ENCODE data around the gene NTN4. TPM values are rescaled to one million over a fixed set of nuclear protein-coding genes. Genes with fewer than 3 reads are reported as not detected.
"Not testable (repeated sequence)": the region's sequence is repeated elsewhere in the genome, so short reads cannot be mapped to it uniquely, and the experiment has no call there.

NTN4 gene
- polyA plus RNA-seq, 3 donors = 10.2 to 12.9 (median 11.1) TPM

DNA sequence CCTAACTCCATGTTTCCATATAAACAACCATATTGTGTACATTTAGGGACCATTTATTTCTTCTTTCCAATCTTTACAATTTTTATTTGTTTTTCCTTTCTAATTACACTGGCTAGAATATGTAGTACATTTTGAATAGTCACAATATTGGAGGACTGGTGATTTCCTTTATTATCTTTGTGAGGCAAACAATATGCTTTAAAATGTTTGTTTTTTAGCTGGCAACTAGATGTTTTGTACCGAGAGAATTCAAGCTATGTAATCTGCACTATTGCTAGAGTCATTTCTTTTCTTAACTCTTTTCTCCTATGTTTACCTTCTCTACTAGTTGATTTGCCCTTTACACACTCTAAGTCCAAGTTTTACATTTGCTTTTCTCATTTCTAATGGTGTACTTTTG is 13.3 kb upstream of the NTN4 start:
- H3K27ac ChIP-seq (ENCODE audit: low read depth, low read length) = no peak overlapping the region
- WGBS, 3 donors = 25 to 80% (median 69%) methylated on average over 1 of the region's 1 CpG

DNA sequence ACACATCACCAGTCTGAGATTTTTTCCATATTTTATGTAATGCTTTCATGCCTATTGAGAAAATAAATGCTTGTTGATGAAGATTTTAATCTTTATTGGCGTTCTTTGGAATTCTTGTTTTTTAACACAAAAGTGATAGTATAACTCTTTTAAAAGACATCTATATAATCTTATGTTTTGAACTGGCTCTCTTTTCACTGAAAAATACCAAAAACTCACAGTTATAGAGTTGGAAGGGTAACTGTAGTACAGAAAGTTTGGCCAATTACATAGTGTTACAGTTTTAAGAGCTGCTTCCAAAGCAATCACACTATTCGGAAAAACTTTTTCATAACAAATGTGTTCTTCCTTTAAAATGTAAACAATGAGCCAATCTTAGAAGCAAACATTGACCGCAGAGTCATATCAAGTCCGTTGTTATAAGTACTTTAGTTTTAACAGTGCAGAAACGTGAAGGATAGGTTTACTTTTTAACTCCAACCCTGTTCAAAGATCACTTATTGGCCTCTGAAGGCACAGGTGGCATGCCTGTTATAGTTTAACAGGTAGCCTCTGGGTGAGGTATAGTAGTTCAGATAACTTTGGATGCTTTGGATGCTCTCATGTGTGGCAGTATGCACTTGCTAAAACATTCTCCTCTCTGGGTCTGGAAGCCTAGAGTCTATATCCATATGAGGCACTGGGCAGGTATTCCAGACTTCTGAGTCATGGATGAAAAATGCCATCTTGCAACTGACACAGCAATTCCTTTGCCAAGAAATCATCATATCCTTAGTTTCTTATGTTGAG is 12.1 kb upstream of the NTN4 start:
- 24 to 61% (median 60%) methylated on average over 5 of the region's 5 CpGs for WGBS, 3 donors
- no peak overlapping the region for H3K27ac ChIP-seq (ENCODE audit: low read depth, low read length)

DNA sequence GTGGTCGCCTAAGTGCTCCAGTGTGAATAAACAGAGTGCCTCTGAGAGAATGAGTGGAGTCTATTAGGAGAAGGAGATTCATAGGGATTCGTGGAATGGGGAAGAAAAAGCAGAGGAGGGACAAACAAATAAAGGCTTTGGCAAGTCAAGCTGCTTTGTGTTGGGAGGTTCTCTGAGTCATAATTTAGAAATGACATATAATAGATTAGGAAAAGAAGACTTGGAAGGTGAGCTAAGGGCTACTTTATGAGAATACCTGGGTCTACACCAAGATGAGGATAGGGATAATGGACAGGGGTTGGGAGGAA is 6.4 kb upstream of the NTN4 start:
- no peak overlapping the region for H3K27ac ChIP-seq (ENCODE audit: low read depth, low read length)
- 73 to 81% (median 76%) methylated on average over 2 of the region's 2 CpGs for WGBS, 3 donors

DNA sequence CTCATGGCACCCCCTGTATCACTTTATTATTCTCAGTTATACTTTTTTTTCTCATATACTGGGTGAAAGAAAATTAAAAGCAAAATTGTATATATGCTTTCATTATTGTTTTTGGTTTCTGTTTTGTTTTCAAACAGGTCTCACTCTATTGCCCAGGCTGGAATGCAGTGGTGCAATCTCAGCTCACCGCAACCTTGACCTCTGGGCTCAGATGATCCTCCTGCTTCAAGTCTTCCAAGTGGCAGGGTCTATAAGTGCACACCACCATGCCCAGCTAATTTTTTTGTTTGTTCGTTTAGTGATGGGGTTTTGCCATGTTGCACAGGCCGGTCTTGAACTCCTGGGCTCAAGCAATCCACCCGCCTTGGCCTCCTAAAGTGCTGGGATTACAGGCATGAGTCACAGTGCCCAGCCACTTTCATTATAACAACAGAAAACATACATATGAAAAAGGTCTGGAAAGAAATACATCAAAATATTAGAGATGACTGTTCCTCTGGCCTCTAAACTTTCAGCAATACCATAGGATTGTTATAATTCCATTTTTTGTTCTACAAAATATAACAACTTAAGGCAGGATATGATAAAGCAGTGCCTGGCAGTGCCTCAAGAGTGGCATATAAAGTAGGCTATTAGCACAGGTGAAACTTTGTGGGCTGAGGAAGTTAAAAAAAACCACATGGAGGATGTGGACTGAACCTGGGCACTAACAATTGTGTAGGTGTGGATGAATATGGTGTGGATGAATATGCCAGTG is 5.8 kb upstream of the NTN4 start:
- no peak overlapping the region for H3K27ac ChIP-seq (ENCODE audit: low read depth, low read length)
- 74 to 92% (median 86%) methylated on average over 4 of the region's 4 CpGs for WGBS, 3 donors

DNA sequence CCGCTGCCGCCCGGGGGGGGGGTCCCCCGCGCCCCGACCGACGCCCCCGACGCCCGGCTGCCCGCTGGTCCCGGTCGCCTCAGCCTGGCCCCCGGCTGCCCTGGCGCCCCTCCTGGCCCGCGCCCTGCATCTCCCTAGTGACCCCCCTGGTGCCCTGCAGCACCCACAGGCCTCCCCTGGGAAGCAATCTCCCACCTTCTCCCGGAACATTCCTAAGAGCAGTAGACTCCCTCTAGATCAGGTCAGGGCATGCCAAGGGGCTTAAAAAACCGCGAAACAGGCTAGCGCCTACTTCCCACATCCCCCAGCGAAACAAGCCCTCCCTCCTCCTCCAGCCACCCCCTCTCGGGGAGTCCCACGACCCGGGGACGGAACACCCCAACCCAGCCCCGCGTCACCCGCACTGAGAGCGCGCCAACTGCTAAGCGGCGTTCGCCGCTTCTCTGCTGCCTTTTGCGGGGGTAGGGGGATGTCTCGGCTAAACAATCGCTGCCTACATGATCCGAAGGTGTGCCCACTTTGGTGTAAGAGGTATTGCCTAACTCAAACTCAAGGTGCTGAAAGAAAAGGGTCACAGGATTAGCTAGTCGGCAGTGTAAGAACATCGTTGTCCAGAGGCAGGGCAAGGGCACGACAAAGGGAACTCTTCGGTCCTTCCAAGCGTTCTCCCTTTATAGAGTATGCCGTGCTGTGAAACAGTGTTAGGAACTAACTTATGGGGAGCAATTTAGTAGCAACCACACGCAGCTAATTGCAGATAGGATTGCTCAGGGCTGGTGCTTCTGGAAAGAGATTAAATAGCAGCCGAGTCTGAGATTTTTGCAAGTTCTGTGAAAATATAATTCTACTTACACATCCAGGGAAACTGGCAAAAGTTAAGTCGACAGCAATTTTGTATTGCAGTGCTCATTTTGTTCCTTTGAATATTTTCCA is 619 bp upstream of the NTN4 start:
- no peak overlapping the region for H3K27ac ChIP-seq (ENCODE audit: low read depth, low read length)
- WGBS, 3 donors = 1 to 3% (median 2%) methylated on average over 35 to 48 of the region's 49 CpGs

DNA sequence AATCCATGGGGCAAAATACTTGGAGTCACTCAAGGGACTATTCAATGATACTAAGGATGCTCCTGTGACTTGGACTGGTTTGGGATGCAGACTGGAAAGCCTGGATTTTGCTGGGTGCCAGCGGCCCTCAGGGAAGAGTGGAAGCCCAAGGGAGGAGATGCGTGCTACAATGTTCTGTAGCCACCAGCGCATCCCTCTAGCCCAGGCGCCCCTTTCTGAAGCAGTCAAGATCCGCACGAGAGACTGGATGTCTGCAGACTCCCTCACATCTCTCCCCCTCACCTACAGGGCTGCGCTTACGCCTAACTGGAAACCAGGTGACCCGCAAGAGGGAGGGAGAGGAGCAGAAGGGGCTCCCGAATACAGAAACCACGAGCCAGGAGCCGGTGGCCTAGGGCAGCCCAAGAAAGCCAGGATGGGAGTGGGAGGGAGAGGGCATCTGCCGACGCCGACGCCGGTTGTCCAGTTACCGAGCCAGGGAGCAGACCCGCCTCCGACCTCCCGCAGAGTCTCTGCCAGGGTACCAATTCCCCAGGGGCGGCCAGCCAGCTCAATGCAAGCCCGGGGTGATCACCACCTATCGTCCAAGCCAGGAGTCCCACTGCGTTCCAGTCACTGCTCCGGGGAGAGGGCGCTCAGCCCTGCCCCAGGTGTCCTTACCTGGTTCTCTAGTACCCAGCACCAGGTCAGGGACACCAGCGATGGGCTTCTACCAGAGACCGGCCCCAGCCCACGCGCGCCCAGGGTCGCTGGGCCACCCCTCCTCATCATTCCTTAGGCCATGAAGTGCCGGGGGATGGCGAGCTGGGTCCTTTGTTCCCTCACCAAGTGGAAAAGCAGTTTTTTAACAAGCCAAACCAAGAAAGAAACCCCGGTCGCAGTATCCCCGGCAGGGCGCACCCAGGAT is 1.2 kb downstream of the NTN4 start:
- H3K27ac ChIP-seq (ENCODE audit: low read depth, low read length) = no peak overlapping the region
- WGBS, 3 donors = 6 to 11% (median 10%) methylated on average over 36 to 39 of the region's 39 CpGs

DNA sequence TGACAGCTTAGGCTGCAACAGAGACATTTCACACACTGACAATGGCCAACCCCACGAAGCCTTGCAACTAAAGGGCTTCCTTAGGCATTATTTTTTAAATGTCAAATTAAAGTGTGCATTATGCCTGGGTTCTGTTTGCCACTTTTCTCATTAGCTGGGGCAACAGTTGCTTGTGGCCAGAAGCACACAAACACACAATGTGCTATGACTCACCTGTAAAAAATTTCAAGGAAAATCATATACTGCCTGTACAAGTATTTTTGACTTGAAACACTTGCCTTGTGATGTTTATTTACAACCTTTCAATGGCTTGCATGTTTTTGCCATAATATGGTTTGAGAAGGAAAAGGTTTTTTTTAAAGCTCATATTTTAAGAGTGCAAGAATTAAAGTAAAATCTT is 1.9 kb downstream of the NTN4 start:
- H3K27ac ChIP-seq (ENCODE audit: low read depth, low read length) = no peak overlapping the region
- WGBS, 3 donors = 19 to 60% (median 50%) methylated on average over 1 of the region's 1 CpG

DNA sequence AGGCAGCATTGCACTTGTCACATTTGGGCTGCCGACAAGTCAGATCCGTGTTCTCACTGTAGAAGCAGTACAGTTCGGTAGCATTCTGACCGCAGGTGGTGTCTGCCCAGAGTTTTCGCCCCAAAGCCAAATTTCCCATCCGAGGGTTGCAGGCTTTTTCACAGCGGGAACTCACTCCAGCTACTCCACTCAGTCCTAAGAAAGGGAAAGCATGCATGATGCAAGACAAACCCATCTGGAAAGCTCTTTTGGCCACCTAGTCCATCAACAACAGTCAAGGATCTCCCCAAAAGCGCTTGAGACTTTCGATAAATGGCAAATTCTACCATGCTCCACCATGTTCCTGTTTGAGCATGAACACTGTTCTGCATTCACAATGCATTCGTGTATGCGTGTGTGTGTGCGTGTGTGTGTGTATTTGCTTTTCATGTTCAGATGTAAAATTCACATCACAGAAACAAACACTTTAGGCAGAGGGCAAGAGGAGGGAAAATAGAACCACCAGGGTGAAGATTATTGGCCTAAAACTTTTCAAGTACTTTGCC is 3.2 kb downstream of the NTN4 start:
- 85 to 89% (median 88%) methylated on average over 12 of the region's 12 CpGs for WGBS, 3 donors
- no peak overlapping the region for H3K27ac ChIP-seq (ENCODE audit: low read depth, low read length)

DNA sequence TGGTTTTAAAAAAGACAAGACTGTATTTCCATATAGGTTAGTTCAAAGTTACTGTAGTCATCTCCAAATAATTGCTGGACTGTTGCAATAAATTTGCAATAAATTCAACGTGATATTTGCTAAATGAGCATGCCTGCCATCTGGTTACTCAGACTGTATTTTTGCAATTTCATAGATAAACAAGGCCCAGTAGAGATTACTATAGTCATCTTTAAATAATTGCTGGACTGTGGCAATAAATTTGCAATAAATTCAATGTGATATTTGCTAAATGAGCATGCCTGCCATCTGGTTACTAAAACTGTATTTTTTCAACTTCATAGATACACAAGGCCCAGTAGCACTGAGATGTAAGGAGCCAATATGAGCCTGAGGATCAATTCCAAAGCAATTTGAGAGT is 5.6 kb downstream of the NTN4 start:
- no peak overlapping the region for H3K27ac ChIP-seq (ENCODE audit: low read depth, low read length)
- 25 to 76% (median 57%) methylated on average over 1 of the region's 1 CpG for WGBS, 3 donors

DNA sequence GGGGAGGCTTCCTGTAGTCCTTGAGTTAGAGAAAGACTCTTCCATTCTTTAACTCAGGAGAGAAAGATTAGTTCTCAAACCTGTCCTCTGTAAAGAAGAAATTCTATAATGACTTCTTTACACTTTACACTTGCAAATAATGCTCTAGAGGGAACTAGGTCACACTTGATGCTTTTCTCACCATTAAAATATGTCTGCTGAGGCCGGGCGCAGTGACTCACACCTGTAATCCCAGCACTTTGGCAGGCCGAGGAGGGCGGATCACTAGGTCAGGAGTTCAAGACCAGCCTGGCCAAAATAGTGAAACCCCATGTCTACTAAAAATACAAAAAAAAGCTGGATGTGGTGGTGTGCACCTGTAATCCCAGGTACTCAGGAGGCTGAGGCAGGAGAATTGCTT is 6.3 kb downstream of the NTN4 start:
- no peak overlapping the region for H3K27ac ChIP-seq (ENCODE audit: low read depth, low read length)
- WGBS, 3 donors = 64 to 88% (median 86%) methylated on average over 4 of the region's 4 CpGs

DNA sequence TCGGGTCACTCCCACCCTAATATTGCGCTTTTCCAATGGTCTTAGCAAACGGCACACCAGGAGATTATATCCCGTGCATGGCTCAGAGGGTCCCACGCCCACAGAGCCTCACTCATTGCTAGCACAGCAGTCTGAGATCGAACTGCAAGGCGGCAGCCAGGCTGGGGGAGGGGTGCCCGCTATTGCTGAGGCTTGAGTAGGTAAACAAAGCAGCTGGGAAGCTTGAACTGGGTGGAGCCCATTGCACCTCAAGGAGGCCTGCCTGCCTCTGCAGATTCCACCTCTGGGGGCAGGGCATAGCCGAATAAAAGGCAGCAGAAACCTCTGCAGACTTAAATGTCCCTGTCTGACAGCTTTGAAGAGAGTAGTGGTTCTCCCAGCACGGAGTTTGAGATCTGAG is 15.1 kb downstream of the NTN4 start:
- not testable (repeated sequence) for H3K27ac ChIP-seq (ENCODE audit: low read depth, low read length)
- WGBS, 3 donors = 84 to 97% (median 84%) methylated on average over 10 of the region's 10 CpGs

DNA sequence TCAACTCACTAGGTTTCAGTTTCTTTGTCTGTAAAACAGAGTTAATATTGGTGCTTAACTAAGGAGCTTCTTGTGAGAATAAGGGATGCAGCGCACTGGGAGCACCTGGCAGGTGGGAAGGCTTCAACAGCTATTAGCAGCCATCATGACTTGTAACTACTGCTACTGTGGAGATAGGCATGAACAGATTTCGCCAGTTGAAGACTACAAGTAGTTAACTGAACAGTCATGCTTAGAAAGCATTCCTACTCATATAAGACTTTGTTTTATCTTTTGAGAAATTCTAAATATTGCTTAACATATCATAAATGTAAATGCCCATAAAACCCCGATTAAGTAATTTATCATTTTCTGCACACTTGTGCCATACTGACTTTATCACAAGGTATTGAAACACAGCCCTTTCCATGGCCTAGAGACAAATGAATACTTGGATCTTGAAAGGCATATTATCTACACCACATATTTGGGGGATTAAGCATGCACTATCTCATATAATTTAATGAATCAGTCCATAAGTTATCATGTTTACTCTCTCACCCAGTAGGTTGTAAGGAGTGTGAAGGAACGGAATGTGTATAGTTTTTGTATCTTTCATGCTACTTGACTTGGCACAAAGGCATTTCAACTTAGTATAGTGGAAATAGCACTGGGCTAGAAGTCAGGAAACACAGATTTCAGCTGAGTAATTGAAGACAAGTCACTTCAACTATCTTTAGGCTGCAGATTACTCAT is 16.1 kb downstream of the NTN4 start:
- WGBS, 3 donors = 72 to 87% (median 84%) methylated on average over 4 of the region's 4 CpGs
- H3K27ac ChIP-seq (ENCODE audit: low read depth, low read length) = no peak overlapping the region

DNA sequence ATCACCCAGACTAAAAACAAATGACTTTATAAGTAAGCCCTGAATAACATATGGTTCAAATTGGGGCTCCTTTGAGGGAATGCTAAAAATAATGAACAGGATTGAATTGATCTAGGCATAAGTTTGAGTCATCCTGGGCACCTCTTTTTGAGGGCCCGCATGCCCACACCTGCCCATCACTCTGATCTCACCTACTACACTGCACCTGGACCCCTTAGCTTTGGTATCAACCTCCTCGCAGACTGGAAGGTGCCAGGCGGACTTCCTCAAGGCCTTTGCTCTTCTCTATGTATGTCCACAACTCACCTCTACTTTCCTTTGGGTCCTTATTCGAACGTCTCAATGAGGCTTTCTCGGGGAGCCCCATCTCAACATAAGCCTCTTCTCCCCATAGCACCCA is 17.2 kb downstream of the NTN4 start:
- WGBS, 3 donors = 93 to 97% (median 94%) methylated on average over 6 of the region's 6 CpGs
- no peak overlapping the region for H3K27ac ChIP-seq (ENCODE audit: low read depth, low read length)

DNA sequence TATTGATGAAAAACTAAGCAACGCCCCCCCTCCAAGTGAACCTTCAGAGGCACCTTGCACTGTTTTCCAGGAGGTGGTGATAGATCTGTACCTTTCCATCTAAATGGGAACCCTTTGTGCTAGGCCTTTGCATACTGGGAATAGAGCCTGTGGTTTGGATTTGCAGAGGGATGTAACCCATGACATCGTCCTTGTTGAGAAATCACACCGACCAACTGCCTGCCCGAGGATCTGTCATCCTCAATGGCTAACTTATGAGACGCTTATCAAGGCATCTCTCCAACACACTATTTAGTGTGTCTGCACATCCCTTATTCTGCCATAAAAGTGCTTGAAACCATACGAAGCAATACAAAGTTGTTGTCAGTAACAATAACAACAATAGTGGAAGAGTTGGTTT is 22.9 kb downstream of the NTN4 start:
- 79 to 92% (median 80%) methylated on average over 6 of the region's 6 CpGs for WGBS, 3 donors
- H3K27ac ChIP-seq (ENCODE audit: low read depth, low read length) = no peak overlapping the region

DNA sequence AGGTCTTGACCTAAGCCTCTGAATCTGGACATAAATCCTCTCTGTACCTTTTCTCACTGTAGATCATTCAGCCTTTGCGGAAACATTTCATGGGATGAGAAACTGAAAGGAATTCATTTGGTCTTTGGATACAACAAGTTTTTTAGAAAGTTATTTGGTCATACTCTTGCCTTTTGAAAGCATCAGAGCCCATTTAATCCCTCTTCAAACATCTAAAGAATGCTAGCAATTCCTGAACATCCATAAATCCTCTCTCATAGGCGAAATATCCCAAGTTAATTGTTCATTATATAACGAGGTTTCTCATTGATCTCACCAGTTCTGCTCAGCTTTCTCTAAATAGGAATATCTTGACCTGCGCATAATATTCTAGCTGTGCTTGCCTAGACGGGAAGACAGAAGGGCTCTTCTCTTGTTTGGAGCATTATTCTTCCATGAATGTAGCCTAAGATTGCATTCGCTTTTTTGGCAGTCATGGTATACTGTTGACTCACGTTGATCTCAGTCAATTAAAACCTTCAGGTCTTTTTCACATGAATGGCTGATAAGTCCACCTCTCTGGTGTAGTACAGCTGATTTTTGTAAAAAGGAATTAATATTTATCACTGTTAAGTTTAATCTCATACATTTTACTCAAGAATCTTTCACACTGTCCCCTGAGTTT is 24.1 kb downstream of the NTN4 start:
- H3K27ac ChIP-seq (ENCODE audit: low read depth, low read length) = no peak overlapping the region
- 57 to 74% (median 71%) methylated on average over 7 of the region's 7 CpGs for WGBS, 3 donors

DNA sequence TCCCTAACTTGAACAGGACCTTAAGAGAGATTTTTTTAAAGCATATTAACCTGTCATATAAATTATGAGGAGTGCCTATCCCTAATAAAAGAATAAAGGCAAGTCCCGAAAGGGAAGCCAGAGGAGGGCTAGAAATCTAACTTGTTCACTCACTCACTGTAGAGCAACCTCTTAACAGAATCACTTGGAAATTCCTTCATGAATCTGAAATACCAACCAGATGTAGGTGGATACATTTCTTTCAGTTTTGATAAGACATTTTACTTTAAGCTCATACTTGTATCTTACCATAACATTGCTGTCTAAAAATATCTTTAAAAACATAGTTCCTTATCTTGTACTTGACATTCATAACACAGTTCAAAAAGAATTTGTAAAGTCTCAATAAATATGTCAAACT is 25.7 kb downstream of the NTN4 start:
- 76 to 93% (median 86%) methylated on average over 1 of the region's 1 CpG for WGBS, 3 donors
- H3K27ac ChIP-seq (ENCODE audit: low read depth, low read length) = no peak overlapping the region

DNA sequence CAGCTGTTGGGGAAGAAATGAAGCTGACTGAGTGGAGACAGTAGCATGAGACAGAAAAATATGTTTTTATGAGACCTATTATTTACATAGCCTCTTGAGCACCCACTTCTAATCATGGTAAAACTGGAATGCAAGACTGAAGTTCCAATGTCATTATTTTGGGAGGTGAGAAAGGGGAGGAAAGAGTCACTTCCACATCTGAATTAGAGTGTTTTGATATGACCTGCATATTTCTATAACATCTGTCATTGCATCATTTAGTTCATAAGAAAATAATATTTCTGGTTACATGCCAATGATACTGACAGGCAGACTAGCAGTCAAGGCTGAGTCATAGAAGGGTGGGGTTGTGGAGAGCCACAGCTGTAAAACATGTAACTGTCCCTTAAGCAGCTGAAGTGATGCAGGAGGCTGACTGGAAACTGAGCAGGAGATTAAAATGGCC is 26.7 kb downstream of the NTN4 start:
- no peak overlapping the region for H3K27ac ChIP-seq (ENCODE audit: low read depth, low read length)

Measured in adipose tissue (tissue), 3 donors.